ENCODE measurements around the gene SERTAD1. TPM values are rescaled to one million over a fixed set of nuclear protein-coding genes. Genes with fewer than 3 reads are reported as not detected.

SERTAD1 gene
- total and polyA plus RNA-seq, 5 experiments from 2014 or later = 2.6 to 10.4 (median 6.2) TPM

DNA sequence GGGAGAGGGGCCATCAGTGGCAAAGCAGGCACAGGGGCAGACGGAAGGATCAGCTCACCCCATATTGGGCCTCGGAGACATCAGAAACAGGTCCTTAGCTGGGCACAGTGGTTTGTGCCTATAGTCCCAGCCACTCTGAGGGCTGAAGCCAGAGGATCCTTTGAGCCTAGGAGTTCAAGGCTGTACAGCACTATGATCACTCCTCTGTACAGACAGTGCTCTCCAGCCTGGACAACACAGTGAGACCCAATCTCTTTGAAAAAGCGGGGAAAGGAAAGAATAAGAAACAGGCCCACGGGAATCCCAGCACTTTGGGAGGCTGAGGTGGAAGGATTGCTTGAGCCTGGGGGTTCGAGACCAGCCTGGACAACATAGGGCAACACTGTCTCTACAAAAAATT is 6.0 kb downstream of the SERTAD1 start:
- H3K27ac Mint-ChIP-seq = peak overlapping the region in 6 of 10 donors; percentile 53 to 86 (median 78)
- H3K4me1 Mint-ChIP-seq = peaks cover 16 to 54% (median 35%) of the 10 kb centered on the region in 4 donors
- POLR2A ChIA-PET = interaction anchor here (0.8 to 5.5 kb wide), 9 partner anchors 10 to 1823 kb away, joined by 3 to 73 read pairs (median 5); partner anchors contain the start of genes BLVRB, PLD3 and SERTAD3

GRCh38 chr19:40419066-40419612 is 6.7 kb downstream of the SERTAD1 start:
- peaks cover 0 to 6% (median 0%) of the 10 kb centered on the region in 3 donors for H3K36me3 Mint-ChIP-seq
- POLR2A ChIA-PET = interaction anchor here (1.1 to 1.2 kb wide), 3 partner anchors 14 to 114 kb away, joined by 3 to 5 read pairs (median 5); partner anchors contain the start of gene BLVRB
- H3K27me3 Mint-ChIP-seq = peaks cover 0 to 1% (median 0%) of the 10 kb centered on the region in 5 donors
- peak overlapping the region in 8 of 10 donors; percentile 20 to 84 (median 70) for H3K27ac Mint-ChIP-seq
- peaks cover 11 to 52% (median 29%) of the 10 kb centered on the region in 4 donors for H3K4me1 Mint-ChIP-seq
- H3K4me3 Mint-ChIP-seq = peak overlapping the region in 8 of 10 donors; percentile 16 to 79 (median 58)
- ATAC-seq = no peak
- H3K9me3 Mint-ChIP-seq = no peaks in the 10 kb centered on the region
- DNase-seq = no peak

More for the DNA sequence above, 6.0 kb downstream of the SERTAD1 start:
- ATAC-seq (no peak), DNase-seq (no peak)
- Mint-ChIP-seq H3K9me3 (no peaks in the 10 kb centered on the region), H3K36me3 (peaks cover 0 to 6% (median 0%) of the 10 kb centered on the region in 3 donors), H3K27me3 (peaks cover 0 to 1% (median 0%) of the 10 kb centered on the region in 5 donors), H3K4me3 (peak overlapping the region; percentile 49 to 79 (median 70))

GRCh38 chr19:40418040-40418439 is 7.8 kb downstream of the SERTAD1 start:
- peak overlapping the region in 6 of 10 donors; percentile 21 to 87 (median 50) for H3K27ac Mint-ChIP-seq
- H3K9me3 Mint-ChIP-seq = no peaks in the 10 kb centered on the region
- POLR2A ChIA-PET = interaction anchor here (1.2 kb wide), 1 partner anchor 113 kb away, joined by 3 read pairs; no protein-coding TSS in a partner anchor
- H3K27me3 Mint-ChIP-seq = peaks cover 0 to 2% (median 0%) of the 10 kb centered on the region in 5 donors
- H3K36me3 Mint-ChIP-seq = peaks cover 0 to 6% (median 0%) of the 10 kb centered on the region in 3 donors
- H3K4me3 Mint-ChIP-seq = peak overlapping the region in 3 of 10 donors; percentile 13 to 22 (median 19)
- no peak for DNase-seq
- ATAC-seq = no peak
- peaks cover 14 to 58% (median 34%) of the 10 kb centered on the region in 4 donors for H3K4me1 Mint-ChIP-seq

DNA sequence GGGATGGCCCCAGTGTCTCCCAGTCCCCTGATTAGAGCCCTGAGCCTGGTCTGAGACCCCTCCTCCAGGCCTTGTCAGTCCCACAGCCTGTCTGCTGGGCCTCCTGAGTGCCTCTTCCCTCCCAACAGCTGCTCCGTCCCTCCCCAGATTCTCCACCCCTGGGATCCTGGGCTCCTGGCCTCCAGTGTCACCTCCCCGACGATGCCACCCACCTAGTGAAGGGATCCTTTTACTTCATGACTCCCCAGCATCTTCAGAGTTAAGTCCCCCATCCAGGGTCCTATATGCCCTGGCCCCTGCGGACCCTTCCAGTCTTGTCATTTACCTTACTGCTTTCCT is 8.2 kb downstream of the SERTAD1 start:
- H3K36me3 Mint-ChIP-seq = peaks cover 0 to 5% (median 0%) of the 10 kb centered on the region in 3 donors
- no peak for DNase-seq
- H3K4me1 Mint-ChIP-seq = peaks cover 14 to 60% (median 34%) of the 10 kb centered on the region in 4 donors
- no peak for ATAC-seq
- H3K27me3 Mint-ChIP-seq = peaks cover 0 to 2% (median 0%) of the 10 kb centered on the region in 5 donors
- H3K9me3 Mint-ChIP-seq = no peaks in the 10 kb centered on the region
- POLR2A ChIA-PET = interaction anchor here (0.6 to 1.0 kb wide), 2 partner anchors 14 to 178 kb away, joined by 3 read pairs; no protein-coding TSS in a partner anchor
- H3K4me3 Mint-ChIP-seq = peak overlapping the region in 2 of 10 donors; percentile 13 to 22
- peak overlapping the region in 5 of 10 donors; percentile 21 to 87 (median 60) for H3K27ac Mint-ChIP-seq

- ATAC-seq (no peak), DNase-seq (no peak)
- Mint-ChIP-seq H3K27me3 (peaks cover 0 to 2% (median 0%) of the 10 kb centered on the region in 5 donors), H3K36me3 (no peaks in the 10 kb centered on the region), H3K4me3 (peak overlapping the region in 3 of 10 donors; percentile 0 to 41 (median 26)), H3K9me3 (no peaks in the 10 kb centered on the region), H3K27ac (peak overlapping the region in 5 of 10 donors; percentile 27 to 93 (median 84)), H3K4me1 (peaks cover 14 to 55% (median 31%) of the 10 kb centered on the region in 4 donors)
- POLR2A ChIA-PET = interaction anchor here (0.6 to 1.0 kb wide), 2 partner anchors 14 to 178 kb away, joined by 3 read pairs; no protein-coding TSS in a partner anchor
Measured at GRCh38 chr19:40416918-40417642, 8.7 kb downstream of the SERTAD1 start.

DNA sequence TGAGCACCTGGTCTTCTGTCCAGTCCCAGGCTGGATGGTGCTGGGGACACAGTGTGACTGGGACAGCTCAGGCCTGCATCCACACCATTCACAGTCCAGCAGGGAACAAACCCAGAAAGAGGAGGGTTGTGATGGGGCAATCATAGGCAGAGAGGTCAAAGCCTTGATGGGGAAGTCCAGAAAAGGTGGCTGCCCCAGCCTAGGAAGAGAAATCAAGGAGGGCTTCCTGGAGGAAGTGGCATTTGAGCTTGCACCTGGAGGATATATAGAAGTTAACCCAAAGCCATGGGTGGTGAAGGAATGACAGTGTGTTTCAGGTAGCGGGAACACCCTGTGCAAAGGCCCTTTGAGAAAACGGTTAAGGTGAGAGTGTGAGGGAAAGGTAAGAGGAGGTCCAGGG is 10.0 kb downstream of the SERTAD1 start:
- Mint-ChIP-seq H3K4me1 (peaks cover 14 to 52% (median 30%) of the 10 kb centered on the region in 4 donors), H3K27ac (peak overlapping the region in 3 of 10 donors; percentile 29 to 48 (median 39)), H3K27me3 (peaks cover 0 to 2% (median 0%) of the 10 kb centered on the region in 5 donors), H3K4me3 (peak overlapping the region in 1 of 10 donors; percentile 8), H3K9me3 (no peaks in the 10 kb centered on the region), H3K36me3 (no peaks in the 10 kb centered on the region)
- POLR2A ChIA-PET = interaction anchor here (0.7 kb wide), 2 partner anchors 27 to 1760 kb away, joined by 3 to 5 read pairs; no protein-coding TSS in a partner anchor
- ATAC-seq (no peak), DNase-seq (no peak)

- Mint-ChIP-seq H3K27ac (no peak overlapping the region), H3K27me3 (peaks cover 0 to 2% (median 0%) of the 10 kb centered on the region in 5 donors), H3K4me3 (no peak overlapping the region), H3K36me3 (no peaks in the 10 kb centered on the region), H3K4me1 (peaks cover 14 to 51% (median 28%) of the 10 kb centered on the region in 4 donors), H3K9me3 (no peaks in the 10 kb centered on the region)
- DNase-seq (peak in 1 of 10 donors; percentile 54), ATAC-seq (no peak)
- POLR2A ChIA-PET = interaction anchor here (0.5 to 1.6 kb wide), 5 partner anchors 8 to 51 kb away, joined by 3 to 5 read pairs (median 3); partner anchors contain the start of genes BLVRB and SERTAD1
Measured at GRCh38 chr19:40414542-40415535, 11.0 kb downstream of the SERTAD1 start.

DNA sequence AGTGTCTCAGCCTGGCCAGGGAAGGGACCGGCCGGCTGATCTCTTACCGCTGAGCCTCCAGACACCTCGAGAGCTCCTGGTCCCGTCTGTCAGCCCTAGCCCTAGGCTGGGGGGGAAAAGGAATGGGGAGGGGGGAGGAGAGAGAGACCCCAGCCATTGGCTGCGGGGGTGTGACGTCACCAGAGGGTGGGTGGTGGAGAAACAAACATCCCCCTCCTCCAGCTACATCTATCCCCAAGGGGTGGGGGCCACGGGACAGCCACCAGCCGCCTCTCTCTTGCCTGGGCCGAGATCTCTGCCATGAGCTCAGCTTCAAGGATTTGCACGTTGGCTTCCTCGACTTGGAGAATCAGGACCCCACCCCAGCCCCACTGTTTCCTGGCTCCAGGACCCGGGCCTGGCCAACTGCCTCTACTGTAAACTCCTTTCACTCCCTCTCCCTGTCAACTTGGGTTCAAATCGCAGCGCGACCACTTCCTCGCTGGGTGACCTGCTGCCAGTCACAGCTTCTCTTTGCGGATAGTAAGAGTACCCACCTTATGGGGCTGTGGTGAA is 12.4 kb downstream of the SERTAD1 start, which contains the start of gene PRX:
PRX (minus strand) TSS at position 88 of the 555 bp plus-strand sequence. CDS start 5,446 bp downstream, outside the sequence.
- Mint-ChIP-seq H3K4me3 (peak within 1 kb of the TSS in 3 of 10 donors; percentile 18 to 32 (median 29)), H3K9me3 (no peaks in the 10 kb centered on the region), H3K27ac (peak within 1 kb of the TSS in 4 of 10 donors; percentile 3 to 45 (median 28)), H3K36me3 (no peaks in the 10 kb centered on the region), H3K27me3 (peaks cover 0 to 2% (median 0%) of the 10 kb centered on the region in 5 donors), H3K4me1 (peaks cover 12 to 46% (median 24%) of the 10 kb centered on the region in 4 donors)
- POLR2A ChIA-PET = interaction anchor here (0.7 to 1.8 kb wide), 5 partner anchors 8 to 337 kb away, joined by 3 to 8 read pairs (median 4); partner anchors contain the start of genes ACTMAP and SERTAD1
- ATAC-seq (no peak), DNase-seq (peak in 1 of 10 donors; percentile 58)

- Mint-ChIP-seq H3K36me3 (no peaks in the 10 kb centered on the region), H3K27me3 (peaks cover 0 to 2% (median 0%) of the 10 kb centered on the region in 5 donors), H3K4me1 (peaks cover 12 to 47% (median 26%) of the 10 kb centered on the region in 4 donors), H3K27ac (peak overlapping the region in 1 of 10 donors; percentile 13), H3K9me3 (no peaks in the 10 kb centered on the region), H3K4me3 (no peak overlapping the region)
- ATAC-seq = no peak
- POLR2A ChIA-PET = interaction anchor here (0.7 to 1.8 kb wide), 3 partner anchors 8 to 337 kb away, joined by 3 to 8 read pairs (median 4); partner anchors contain the start of gene ACTMAP
- no peak for DNase-seq
Measured at GRCh38 chr19:40412866-40413265, 12.9 kb downstream of the SERTAD1 start.

DNA sequence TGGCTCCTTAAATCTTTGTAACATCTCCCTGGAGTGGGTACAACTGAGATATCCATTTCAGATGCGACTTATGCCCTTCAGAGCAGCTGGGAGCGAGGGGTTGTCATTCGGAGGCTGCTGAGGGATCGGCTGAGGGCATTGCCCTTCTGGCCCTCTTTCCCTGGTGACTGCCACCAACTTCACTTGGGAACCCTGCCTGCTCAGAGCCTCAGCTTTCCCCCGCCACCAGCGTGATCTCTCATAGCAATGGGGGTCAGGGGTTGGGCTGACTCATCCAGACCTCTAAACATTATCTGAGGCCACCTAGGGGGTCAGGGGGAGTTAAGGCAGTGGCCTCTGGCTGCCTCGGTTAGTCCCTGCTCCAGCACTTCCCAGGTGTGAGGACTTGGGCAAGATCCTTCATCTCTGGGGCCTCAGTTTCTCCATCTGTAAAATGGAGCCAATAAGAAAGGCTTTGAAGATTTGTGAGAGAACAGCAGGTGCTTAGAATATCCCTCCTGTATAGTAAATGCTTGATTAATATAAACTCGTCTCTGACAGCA is 13.8 kb downstream of the SERTAD1 start:
- POLR2A ChIA-PET = interaction anchor here (0.6 to 1.8 kb wide), 3 partner anchors 8 to 11 kb away, joined by 3 to 8 read pairs (median 4); no protein-coding TSS in a partner anchor
- peaks cover 6 to 41% (median 22%) of the 10 kb centered on the region in 4 donors for H3K4me1 Mint-ChIP-seq
- H3K27me3 Mint-ChIP-seq = peaks cover 0 to 2% (median 0%) of the 10 kb centered on the region in 5 donors
- ATAC-seq = no peak
- no peaks in the 10 kb centered on the region for H3K36me3 Mint-ChIP-seq
- DNase-seq = no peak
- no peak overlapping the region for H3K4me3 Mint-ChIP-seq
- H3K27ac Mint-ChIP-seq = peak overlapping the region in 3 of 10 donors; percentile 20 to 45 (median 36)
- no peaks in the 10 kb centered on the region for H3K9me3 Mint-ChIP-seq

All from naive thymus-derived CD8-positive, alpha-beta T cell (primary cell).